SIG-M5 (cell line): ENCODE data around the gene APBB2.
"Not testable (repeated sequence)": the region's sequence is repeated elsewhere in the genome, so short reads cannot be mapped to it uniquely, and the experiment has no call there.

ENCODE experiments used
- DNase-seq: peaks from one replicate; lab custom pipeline; 2025; lab: John Stamatoyannopoulos, UW

APBB2 gene

DNA sequence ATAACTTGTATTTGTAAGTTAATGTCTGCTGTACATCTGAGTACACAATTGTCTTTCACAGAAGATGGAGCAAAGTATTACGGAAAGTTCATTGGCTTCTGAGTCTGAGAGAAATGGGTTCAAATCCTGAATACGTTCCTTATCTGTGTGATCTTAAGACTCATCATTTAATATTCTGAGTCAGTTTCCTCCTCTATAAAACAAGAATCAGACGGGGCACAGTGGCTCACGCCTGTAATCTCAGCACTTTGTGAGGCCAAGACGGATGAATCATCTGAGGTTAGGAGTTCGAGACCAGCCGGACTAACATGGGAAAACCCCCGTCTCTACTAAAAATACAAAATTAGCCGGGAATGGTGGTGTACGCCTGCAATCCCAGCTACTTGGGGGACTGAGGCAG is 57.8 kb downstream of the APBB2 start:
- no peak for DNase-seq

DNA sequence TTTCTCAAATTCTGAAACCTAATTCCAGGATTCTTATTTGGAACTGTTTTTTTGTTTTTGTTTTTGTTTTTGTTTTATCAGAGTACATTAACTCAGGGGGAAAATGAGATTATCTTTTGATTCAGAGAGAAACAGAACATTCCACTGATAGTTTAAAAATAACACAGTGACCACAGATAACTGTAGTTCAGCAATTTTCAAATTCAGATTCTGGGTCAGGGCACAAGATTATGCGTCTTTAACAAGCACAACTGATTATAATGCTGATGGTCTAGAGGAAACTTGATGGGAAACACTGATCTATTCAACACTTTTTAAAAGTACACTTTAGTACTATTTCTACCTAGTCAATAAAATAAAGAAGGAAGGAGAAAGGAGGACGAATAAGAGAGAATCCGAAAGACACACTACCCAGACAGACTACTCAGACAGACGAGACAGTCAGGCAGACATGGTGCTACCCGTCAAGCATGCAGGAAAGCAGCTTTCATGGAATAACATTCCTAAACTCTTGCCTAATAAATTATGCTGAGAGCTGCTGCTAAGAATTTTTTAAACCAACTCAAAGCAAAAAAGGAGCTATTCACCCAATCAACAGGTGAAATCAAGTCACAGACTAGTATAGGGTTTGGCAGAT is 59.0 kb downstream of the APBB2 start:
- DNase-seq, result no peak

- no peak for DNase-seq
These were observed 59.5 kb downstream of the APBB2 start for GRCh38 chr4:41154814-41155177.

GRCh38 chr4:41154010-41154813 is 60.1 kb downstream of the APBB2 start:
- no peak for DNase-seq

DNA sequence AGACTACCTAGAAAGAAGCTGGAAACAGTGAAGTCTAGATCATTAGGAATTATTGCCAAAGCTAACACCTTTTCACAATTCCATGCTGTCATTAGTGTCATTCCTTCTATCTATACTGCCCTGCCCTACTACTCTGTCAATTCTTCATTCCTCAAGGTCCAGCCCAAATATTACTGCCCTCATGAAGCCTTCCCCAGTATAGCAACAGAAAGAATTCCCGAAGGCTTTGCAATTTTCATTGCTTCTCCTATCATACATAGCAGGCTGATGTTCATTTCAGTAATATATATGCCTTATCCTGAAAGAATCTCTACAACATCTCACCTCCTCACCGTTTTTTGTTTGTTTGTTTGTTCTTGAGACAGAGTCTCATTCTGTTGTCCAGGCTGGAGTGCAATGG is 63.9 kb downstream of the APBB2 start:
- no peak for DNase-seq

DNA sequence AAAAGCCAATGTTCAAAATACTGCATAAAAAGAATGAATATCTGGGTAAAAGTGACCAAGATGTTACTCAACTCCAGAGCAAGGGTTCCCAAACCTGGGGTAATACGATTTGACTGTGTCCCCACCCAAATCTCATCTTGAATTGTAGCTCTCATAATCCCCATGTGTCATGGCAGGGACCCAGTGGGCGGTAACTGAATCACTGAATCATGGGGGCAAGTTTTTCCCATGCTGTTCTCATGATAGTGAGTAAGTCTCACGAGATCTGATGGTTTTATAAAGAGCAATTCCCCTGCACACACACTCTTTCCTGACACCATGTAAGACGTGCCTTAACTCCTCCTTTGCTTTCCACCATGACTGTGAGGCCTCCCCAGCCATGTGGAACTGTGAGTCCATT is 64.8 kb downstream of the APBB2 start:
- DNase-seq, result not testable (repeated sequence)

DNA sequence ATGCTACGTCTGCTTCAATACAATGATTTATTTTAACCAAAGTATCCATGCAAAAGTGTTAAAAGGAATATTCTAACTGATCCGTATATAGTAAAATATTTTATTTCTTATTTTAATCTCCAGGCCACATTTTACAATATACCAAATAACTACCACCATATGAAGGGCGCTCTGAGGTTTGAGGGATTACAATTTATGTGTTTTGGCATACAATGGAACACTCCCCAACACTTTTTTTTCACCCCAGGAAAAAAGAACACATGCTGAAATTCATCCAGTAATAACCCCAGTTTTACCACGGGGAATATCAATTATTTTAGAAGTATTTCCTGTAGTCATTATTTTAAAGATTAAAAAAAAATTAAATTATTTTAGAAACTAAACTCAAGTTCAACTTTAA is 65.4 kb downstream of the APBB2 start:
- DNase-seq, result no peak

- no peak for DNase-seq
These were observed 66.0 kb downstream of the APBB2 start for GRCh38 chr4:41148292-41148691.

- not testable (repeated sequence) for DNase-seq
These were observed 66.8 kb downstream of the APBB2 start for GRCh38 chr4:41147570-41147969.

DNA sequence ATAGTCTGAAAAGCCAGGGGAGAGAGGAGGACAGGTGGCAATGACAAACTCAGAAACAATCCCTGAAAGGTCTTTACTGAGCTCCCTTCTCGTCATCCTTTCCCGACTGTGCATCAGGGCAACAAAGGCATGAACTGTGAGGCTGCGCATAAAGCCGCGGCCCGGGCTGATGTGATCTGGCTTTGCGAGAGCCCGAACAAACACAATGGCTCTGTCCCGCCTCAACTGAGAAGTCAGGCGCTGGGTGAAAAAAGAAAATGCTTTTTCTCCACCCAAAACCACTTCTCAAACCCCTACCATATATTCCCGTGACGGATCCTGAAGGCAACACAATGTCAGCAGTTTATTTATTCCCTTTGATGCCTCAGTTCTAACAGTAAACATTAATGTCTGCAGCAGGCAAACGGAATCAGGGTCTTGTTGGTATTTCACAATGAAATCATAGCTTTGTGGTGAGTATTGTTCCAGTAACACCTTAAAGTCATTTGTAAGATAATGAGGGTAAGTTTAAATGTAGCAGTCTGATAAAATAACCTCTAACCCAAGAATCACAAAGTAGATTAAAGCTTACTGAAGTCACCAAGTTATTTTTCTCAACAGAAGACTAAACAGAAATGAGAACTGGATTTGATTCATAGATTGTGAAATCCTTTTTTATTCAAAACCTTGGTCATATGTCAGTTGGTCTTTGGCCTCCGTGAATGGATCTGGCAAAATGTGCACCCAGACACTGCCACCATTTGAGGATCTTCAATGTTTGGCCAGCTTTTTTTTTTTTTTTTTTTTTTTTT is 67.4 kb downstream of the APBB2 start:
- DNase-seq, result no peak

- no peak for DNase-seq
These were observed 68.1 kb downstream of the APBB2 start for GRCh38 chr4:41146196-41146595.

GRCh38 chr4:41145571-41146078 is 68.7 kb downstream of the APBB2 start:
- no peak for DNase-seq

GRCh38 chr4:41144812-41145211 is 69.5 kb downstream of the APBB2 start:
- no peak for DNase-seq

DNA sequence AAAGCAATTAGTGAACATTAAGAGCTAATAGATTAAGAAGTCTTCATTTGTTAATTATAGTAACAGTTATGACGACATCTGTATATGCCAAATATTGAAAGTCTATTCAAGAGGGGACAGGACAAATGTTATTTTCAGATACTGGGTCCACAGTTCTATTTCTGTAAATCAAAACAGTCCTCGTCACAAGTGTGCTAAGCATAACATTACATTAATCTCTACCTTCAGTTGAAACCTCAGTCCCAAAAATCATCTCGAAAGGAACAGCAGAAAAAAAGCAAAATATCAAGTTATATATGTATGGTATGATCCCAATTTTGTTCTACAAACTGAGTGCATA is 70.3 kb downstream of the APBB2 start:
- no peak for DNase-seq

- no peak for DNase-seq
These were observed 70.9 kb downstream of the APBB2 start for GRCh38 chr4:41143311-41144039.

GRCh38 chr4:41142376-41143310 is 71.7 kb downstream of the APBB2 start:
- DNase-seq, result no peak

GRCh38 chr4:41141900-41142299 is 72.4 kb downstream of the APBB2 start:
- no peak for DNase-seq

DNA sequence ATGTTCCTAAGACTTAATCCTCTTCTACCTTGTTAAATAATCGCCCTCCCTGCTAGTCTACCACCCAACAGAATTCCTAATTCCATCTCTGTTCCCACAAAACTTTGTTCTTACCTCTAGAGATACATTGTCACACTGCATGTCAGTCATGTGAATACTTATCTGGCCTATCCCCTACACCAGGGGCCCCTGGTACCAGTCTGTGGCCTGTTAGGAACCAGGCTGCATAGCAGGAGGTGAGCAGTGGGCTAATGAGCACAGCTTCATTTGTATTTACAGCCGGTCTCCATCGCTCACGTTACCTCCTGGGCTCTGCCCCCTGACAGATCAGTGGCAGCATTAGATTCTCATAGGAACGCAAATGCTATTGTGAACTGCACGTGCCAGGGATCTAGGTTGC is 73.9 kb downstream of the APBB2 start:
- no peak for DNase-seq

- DNase-seq, result no peak
These were observed 76.5 kb downstream of the APBB2 start for GRCh38 chr4:41137879-41138278.

DNA sequence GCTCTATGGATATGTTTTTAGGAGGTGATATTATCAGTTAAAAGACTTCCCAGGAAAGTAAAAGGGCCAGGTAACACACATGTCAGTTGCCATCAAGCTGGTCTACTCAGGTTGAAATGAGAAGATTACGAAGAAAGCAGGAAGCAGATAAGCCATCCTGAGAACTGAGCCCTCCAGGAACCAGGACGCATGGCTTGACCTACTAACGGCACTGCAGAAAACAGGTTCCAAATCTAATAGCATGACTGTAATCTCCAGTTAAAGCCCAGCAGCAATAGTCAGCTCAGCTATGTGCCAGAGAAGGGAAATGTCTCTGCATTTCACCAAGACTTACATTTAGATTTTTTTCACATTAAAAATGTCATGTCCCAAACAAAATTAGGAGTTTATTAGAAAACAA is 77.9 kb downstream of the APBB2 start:
- no peak for DNase-seq

- no peak for DNase-seq
These were observed 78.5 kb downstream of the APBB2 start for GRCh38 chr4:41135801-41136200.
